Esophagus muscularis mucosa (tissue), 3 donors: ENCODE measurements around the gene TSPAN2.

Source experiments
- CTCF ChIP-seq, 3 experiments: fragments of 200-600 bp in 2 of 3; fragments of 450-650 bp in 1 of 3; sonication (generic) in 2 of 3; IDR thresholded peaks; one replicate each; pipeline ENCODE4 v1.5.1; 2017 to 2019; ENCODE audit warnings: antibody characterized with exemption in 3 of 3, mild to moderate bottlenecking in 2 of 3, moderate library complexity in 1 of 3
- POLR2A ChIP-seq: fragments of 450-650 bp; IDR thresholded peaks from one replicate; pipeline ENCODE4 v1.6.1; 2017; ENCODE audit warnings: antibody characterized with exemption, moderate library complexity, mild to moderate bottlenecking, low read depth

GRCh38 chr1:115036814-115037507 lies 52.3 kb downstream of the TSPAN2 start:
- TF ChIP-seq CTCF (IDR thresholded peaks at IDR 0.05) (no peak), POLR2A (no peak)
